CD4-positive, alpha-beta memory T cell (primary cell): Measurements from ENCODE around the gene KDM5A. TPM values are rescaled to one million over a fixed set of nuclear protein-coding genes. Genes with fewer than 3 reads are reported as not detected.

Source experiments
- CTCF ChIA-PET: fragments of 350-600 bp; sonication (Branson Sonifier 250); formaldehyde crosslinking; loops from one replicate; lab custom pipeline; 2021; ENCODE audit warnings: inconsistent platforms; ENCODE audit not compliant: partially characterized antibody; lab: Charles Lee
- POLR2A ChIA-PET: fragments of 350-600 bp; sonication (Branson Sonifier 250); formaldehyde crosslinking; loops from one replicate; lab custom pipeline; 2021; ENCODE audit not compliant: partially characterized antibody; lab: Charles Lee
- DNase-seq, 5 donors: peaks; one replicate each; pipeline versions ENCODE4 v3.0.0 to v3.0.0-alpha.2; 2020 to 2022; ENCODE audit warnings: mixed read lengths in 1 of 5
- H3K27ac ChIP-seq: one replicate; pipeline ENCODE4 v1.7.0; 2013; ENCODE audit warnings: low read depth, low read length
- H3K27me3 ChIP-seq: 2 replicates; pipeline ENCODE4 v1.7.0; 2013; ENCODE audit warnings: mild to moderate bottlenecking, low read length, moderate library complexity; ENCODE audit not compliant: insufficient read depth
- H3K36me3 ChIP-seq: 2 replicates; pipeline ENCODE4 v1.7.0; 2013; ENCODE audit warnings: mild to moderate bottlenecking, low read length, moderate library complexity; ENCODE audit not compliant: insufficient read depth
- H3K4me1 ChIP-seq: 2 replicates; pipeline ENCODE4 v1.7.0; 2013; ENCODE audit warnings: mild to moderate bottlenecking, low read length, moderate library complexity; ENCODE audit not compliant: insufficient read depth
- H3K4me3 ChIP-seq, 2 donors: one replicate each; pipeline ENCODE4 v1.7.0; 2013; ENCODE audit warnings: low read length in 2 of 2, mild to moderate bottlenecking in 1 of 2
- H3K9me3 ChIP-seq, 2 donors: one replicate each; pipeline ENCODE4 v1.7.0; 2013; ENCODE audit warnings: low read length in 2 of 2, control low read depth in 1 of 2; ENCODE audit not compliant: control insufficient read depth in 1 of 2
- H3K27ac Mint-ChIP-seq, 7 donors: one replicate each; pipeline ENCODE4 v1.8.0; 2020 to 2021; ENCODE audit warnings: mixed read lengths in 7 of 7, mild to moderate bottlenecking in 6 of 7, inconsistent platforms in 3 of 7, moderate library complexity in 3 of 7
- H3K27me3 Mint-ChIP-seq, 2 donors: one replicate each; pipeline ENCODE4 v1.8.0; 2020 to 2021; ENCODE audit warnings: mixed read lengths in 2 of 2
- H3K36me3 Mint-ChIP-seq, 2 donors: one replicate each; pipeline ENCODE4 v1.8.0; 2020 to 2021; ENCODE audit warnings: mixed read lengths in 2 of 2, inconsistent platforms in 1 of 2, mild to moderate bottlenecking in 1 of 2
- H3K4me1 Mint-ChIP-seq, 4 donors: one replicate each; pipeline ENCODE4 v1.8.0; 2020 to 2021; ENCODE audit warnings: mixed read lengths in 4 of 4, mild to moderate bottlenecking in 1 of 4
- H3K4me3 Mint-ChIP-seq, 8 donors: one replicate each; pipeline ENCODE4 v1.8.0; 2020 to 2021; ENCODE audit warnings: mixed read lengths in 8 of 8, mild to moderate bottlenecking in 7 of 8, moderate library complexity in 6 of 8, inconsistent platforms in 3 of 8
- H3K9me3 Mint-ChIP-seq, 8 donors: one replicate each; pipeline ENCODE4 v1.8.0; 2020 to 2021; ENCODE audit warnings: mixed read lengths in 8 of 8, mild to moderate bottlenecking in 5 of 8, inconsistent platforms in 3 of 8, moderate library complexity in 1 of 8
- intact Hi-C: fragments of 100-400 bp; cut with micrococcal nuclease; formaldehyde crosslinking; loops from one replicate; pipeline ENCODE4 v1.15.1; 2023
- polyA plus RNA-seq, 2 donors: library from polyadenylated mRNA; unstranded; fragments of 300-500 nt; fragmentation: Illumina TruSeq; gene quantifications; one replicate each; pipeline ENCODE4 v1.2.3, GENCODE V29; 2021
- total RNA-seq, 2 experiments: library from RNA; stranded (reverse); gene quantifications; one replicate each; pipeline ENCODE4 v1.2.3, GENCODE V29; 2021

KDM5A gene
- total and polyA plus RNA-seq, 4 experiments from 2014 or later, result 40.7 to 134 (median 98.0) TPM

- Mint-ChIP-seq H3K27me3 (no peaks in the 10 kb centered on the region), H3K4me3 (no peak overlapping the region), H3K9me3 (no peaks in the 10 kb centered on the region), H3K27ac (no peak overlapping the region), H3K4me1 (peaks cover 0 to 7% (median 1%) of the 10 kb centered on the region in 4 donors), H3K36me3 (peaks cover 21 to 27% of the 10 kb centered on the region in 2 donors)
- Histone ChIP-seq H3K9me3 (no peaks in the 10 kb centered on the region), H3K27ac (no peak overlapping the region), H3K4me1 (no peaks in the 10 kb centered on the region), H3K27me3 (no peaks in the 10 kb centered on the region), H3K36me3 (no peaks in the 10 kb centered on the region), H3K4me3 (no peak overlapping the region)
- ChIA-PET POLR2A (no interaction called here), CTCF (no interaction called here)
- intact Hi-C loops, result no loop called here
- no peak for DNase-seq
Observed at GRCh38 chr12:278046-278445, 111.1 kb downstream of the KDM5A start.

- peaks cover 6 to 12% of the 10 kb centered on the region in 2 donors for H3K36me3 Mint-ChIP-seq
- intact Hi-C loops, result no loop called here
- CTCF ChIA-PET, result interaction anchor here (1.0 kb wide), 1 partner anchor 9 kb away, joined by 3 read pairs; no protein-coding TSS in a partner anchor
Observed at GRCh38 chr12:275812-276211, 113.3 kb downstream of the KDM5A start.

DNA sequence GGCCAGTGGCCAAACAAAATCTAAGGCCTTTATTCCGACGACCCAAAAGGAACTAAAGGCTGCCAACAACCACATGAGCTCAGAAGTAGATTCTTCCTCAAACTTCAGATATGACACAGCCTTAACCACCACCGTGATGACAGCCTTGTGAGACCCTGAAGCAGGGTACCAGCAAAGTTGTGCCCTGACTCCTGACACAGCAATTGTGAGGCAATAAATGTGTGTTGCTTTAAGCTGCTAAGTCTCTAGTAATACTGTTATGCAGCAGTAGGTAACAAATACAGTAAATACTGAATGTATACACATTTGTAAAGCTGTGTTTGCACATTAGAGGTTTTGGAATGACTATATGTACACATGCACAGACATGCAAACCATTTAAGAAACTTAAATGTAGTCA is 115.7 kb downstream of the KDM5A start:
- no peaks in the 10 kb centered on the region for H3K9me3 ChIP-seq
- H3K27ac ChIP-seq, result no peak overlapping the region
- ChIA-PET CTCF (no interaction called here), POLR2A (interaction anchor here (0.6 kb wide), 1 partner anchor 1230 kb away, joined by 5 read pairs; no protein-coding TSS in a partner anchor)
- intact Hi-C loops, result no loop called here
- Mint-ChIP-seq H3K9me3 (no peaks in the 10 kb centered on the region), H3K27me3 (no peaks in the 10 kb centered on the region), H3K4me1 (peaks cover 0 to 6% (median under 1%) of the 10 kb centered on the region in 4 donors), H3K36me3 (peaks cover 0 to 2% of the 10 kb centered on the region in 2 donors), H3K4me3 (no peak overlapping the region), H3K27ac (no peak overlapping the region)
- H3K27me3 ChIP-seq, result no peaks in the 10 kb centered on the region
- H3K4me1 ChIP-seq, result no peaks in the 10 kb centered on the region
- no peak for DNase-seq
- H3K4me3 ChIP-seq, result no peak overlapping the region
- no peaks in the 10 kb centered on the region for H3K36me3 ChIP-seq

More at GRCh38 chr12:275812-276211, 113.3 kb downstream of the KDM5A start:
- Histone ChIP-seq H3K36me3 (no peaks in the 10 kb centered on the region), H3K4me3 (no peak overlapping the region), H3K4me1 (no peaks in the 10 kb centered on the region), H3K27me3 (no peaks in the 10 kb centered on the region), H3K9me3 (no peaks in the 10 kb centered on the region), H3K27ac (no peak overlapping the region)
- no peak for DNase-seq
- H3K4me1 Mint-ChIP-seq, result peaks cover 0 to 5% (median 0%) of the 10 kb centered on the region in 4 donors
- H3K9me3 Mint-ChIP-seq, result no peaks in the 10 kb centered on the region
- no peak overlapping the region for H3K4me3 Mint-ChIP-seq
- H3K27me3 Mint-ChIP-seq, result no peaks in the 10 kb centered on the region
- POLR2A ChIA-PET, result no interaction called here
- no peak overlapping the region for H3K27ac Mint-ChIP-seq

GRCh38 chr12:272942-273341 is 116.2 kb downstream of the KDM5A start:
- intact Hi-C loops, result no loop called here
- Histone ChIP-seq H3K36me3 (no peaks in the 10 kb centered on the region), H3K4me3 (no peak overlapping the region), H3K27me3 (no peaks in the 10 kb centered on the region), H3K27ac (no peak overlapping the region), H3K9me3 (no peaks in the 10 kb centered on the region), H3K4me1 (no peaks in the 10 kb centered on the region)
- CTCF ChIA-PET, result no interaction called here
- H3K27me3 Mint-ChIP-seq, result no peaks in the 10 kb centered on the region
- H3K9me3 Mint-ChIP-seq, result no peaks in the 10 kb centered on the region
- H3K27ac Mint-ChIP-seq, result peak overlapping the region in 1 of 7 donors; percentile 80
- H3K4me3 Mint-ChIP-seq, result no peak overlapping the region
- POLR2A ChIA-PET, result no interaction called here
- H3K4me1 Mint-ChIP-seq, result peaks cover 0 to 6% (median under 1%) of the 10 kb centered on the region in 4 donors
- H3K36me3 Mint-ChIP-seq, result peaks cover 0 to 2% of the 10 kb centered on the region in 2 donors
- DNase-seq, result no peak

DNA sequence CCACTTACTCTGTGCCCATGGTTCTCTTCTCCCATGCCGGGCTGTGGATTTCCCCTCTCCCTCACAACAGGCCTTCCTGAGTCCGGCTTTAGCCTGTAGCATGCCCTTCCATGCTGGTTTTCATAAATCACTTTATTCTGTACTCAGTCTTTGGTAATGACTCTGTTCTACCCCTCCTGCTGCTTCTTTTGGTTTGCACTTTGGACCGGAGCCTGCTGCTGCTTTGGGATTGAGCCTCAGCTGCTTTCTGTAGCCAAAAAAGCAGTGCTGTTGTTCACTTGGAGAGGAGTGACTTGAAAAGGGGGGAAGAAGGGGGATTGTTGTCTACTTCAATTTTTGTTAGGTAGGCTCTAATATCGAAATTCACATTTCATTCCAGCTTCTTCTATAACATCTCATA is 118.0 kb downstream of the KDM5A start:
- no peak for DNase-seq
- no peak overlapping the region for H3K4me3 Mint-ChIP-seq
- H3K36me3 Mint-ChIP-seq, result no peaks in the 10 kb centered on the region
- POLR2A ChIA-PET, result interaction anchor here (0.8 kb wide), 1 partner anchor 15 kb away, joined by 3 read pairs; no protein-coding TSS in a partner anchor
- Histone ChIP-seq H3K9me3 (no peaks in the 10 kb centered on the region), H3K27ac (no peak overlapping the region), H3K36me3 (no peaks in the 10 kb centered on the region), H3K27me3 (no peaks in the 10 kb centered on the region), H3K4me1 (no peaks in the 10 kb centered on the region), H3K4me3 (no peak overlapping the region)
- peaks cover 0 to 1% of the 10 kb centered on the region in 2 donors for H3K27me3 Mint-ChIP-seq
- CTCF ChIA-PET, result no interaction called here
- peak overlapping the region in 1 of 7 donors; percentile 58 for H3K27ac Mint-ChIP-seq
- H3K4me1 Mint-ChIP-seq, result peaks cover 0 to 4% (median under 1%) of the 10 kb centered on the region in 4 donors
- intact Hi-C loops, result no loop called here
- no peaks in the 10 kb centered on the region for H3K9me3 Mint-ChIP-seq

- CTCF ChIA-PET, result no interaction called here
- no peaks in the 10 kb centered on the region for H3K9me3 Mint-ChIP-seq
Observed at GRCh38 chr12:269191-269590, 119.9 kb downstream of the KDM5A start.

GRCh38 chr12:268483-268840 is 120.7 kb downstream of the KDM5A start:
- H3K4me3 ChIP-seq, result no peak overlapping the region
- Mint-ChIP-seq H3K36me3 (no peaks in the 10 kb centered on the region), H3K27ac (peak overlapping the region in 1 of 7 donors; percentile 10), H3K9me3 (no peaks in the 10 kb centered on the region), H3K27me3 (peaks cover 0 to 1% of the 10 kb centered on the region in 2 donors), H3K4me3 (no peak overlapping the region), H3K4me1 (peaks cover 0 to 4% (median 2%) of the 10 kb centered on the region in 4 donors)
- intact Hi-C loops, result no loop called here
- no peak overlapping the region for H3K27ac ChIP-seq
- H3K36me3 ChIP-seq, result no peaks in the 10 kb centered on the region
- H3K9me3 ChIP-seq, result no peaks in the 10 kb centered on the region
- ChIA-PET POLR2A (no interaction called here), CTCF (no interaction called here)
- no peaks in the 10 kb centered on the region for H3K4me1 ChIP-seq
- DNase-seq, result no peak
- H3K27me3 ChIP-seq, result no peaks in the 10 kb centered on the region

More at GRCh38 chr12:269191-269590, 119.9 kb downstream of the KDM5A start:
- Mint-ChIP-seq H3K27me3 (peaks cover 0 to 1% of the 10 kb centered on the region in 2 donors), H3K4me1 (peaks cover 0 to 2% (median under 1%) of the 10 kb centered on the region in 4 donors), H3K36me3 (no peaks in the 10 kb centered on the region), H3K4me3 (peak overlapping the region in 1 of 8 donors; percentile 57), H3K27ac (peak overlapping the region in 2 of 7 donors; percentile 42 to 64)
- H3K27ac ChIP-seq, result no peak overlapping the region
- no peak for DNase-seq
- POLR2A ChIA-PET, result no interaction called here
- intact Hi-C loops, result no loop called here
- no peaks in the 10 kb centered on the region for H3K9me3 ChIP-seq
- H3K4me3 ChIP-seq, result no peak overlapping the region
- H3K27me3 ChIP-seq, result no peaks in the 10 kb centered on the region
- no peaks in the 10 kb centered on the region for H3K4me1 ChIP-seq
- H3K36me3 ChIP-seq, result no peaks in the 10 kb centered on the region
